ENCODE data around the gene KLK13. TPM values are rescaled to one million over a fixed set of nuclear protein-coding genes. Genes with fewer than 3 reads are reported as not detected.

The KLK13 gene
- total RNA-seq, 2 experiments from 2014 or later: not detected

GRCh38 chr19:51055866-51056265 lies 9.0 kb downstream of the KLK13 start:
- ChIA-PET POLR2A (no interaction called here), CTCF (no interaction called here)
- intact Hi-C loops (cut with DNase I, micrococcal nuclease): no loop called here
- Mint-ChIP-seq H3K27ac (no peak overlapping the region), H3K4me1 (no peaks in the 10 kb centered on the region), H3K9me3 (ENCODE audit: low read depth) (no peaks in the 10 kb centered on the region), H3K4me3 (no peak overlapping the region), H3K36me3 (ENCODE audit: low read depth) (no peaks in the 10 kb centered on the region), H3K27me3 (peaks cover 34% of the 10 kb centered on the region)
- no peak for ATAC-seq
- no peak for DNase-seq

GRCh38 chr19:51047031-51047335 lies 17.9 kb downstream of the KLK13 start:
- ChIA-PET CTCF (interaction anchor here (0.7 kb wide), 1 partner anchor 50 kb away, joined by 3 read pairs; no protein-coding TSS in a partner anchor), POLR2A (no interaction called here)
- intact Hi-C loops (cut with DNase I, micrococcal nuclease): no loop called here
- Mint-ChIP-seq H3K4me1 (no peaks in the 10 kb centered on the region), H3K36me3 (ENCODE audit: low read depth) (no peaks in the 10 kb centered on the region), H3K9me3 (ENCODE audit: low read depth) (no peaks in the 10 kb centered on the region), H3K27me3 (peaks cover 13% of the 10 kb centered on the region), H3K4me3 (no peak overlapping the region), H3K27ac (no peak overlapping the region)
- no peak for DNase-seq
- no peak for ATAC-seq

- Mint-ChIP-seq H3K36me3 (ENCODE audit: low read depth) (no peaks in the 10 kb centered on the region), H3K4me1 (no peaks in the 10 kb centered on the region), H3K9me3 (ENCODE audit: low read depth) (no peaks in the 10 kb centered on the region), H3K27me3 (peaks cover 10% of the 10 kb centered on the region), H3K27ac (no peak overlapping the region), H3K4me3 (no peak overlapping the region)
- intact Hi-C loops (cut with DNase I, micrococcal nuclease): no loop called here
- CTCF ChIA-PET: no interaction called here
- POLR2A ChIA-PET: no interaction called here
- ATAC-seq: no peak
- DNase-seq: no peak
Observed at GRCh38 chr19:51044327-51044726, 20.6 kb downstream of the KLK13 start.

- Mint-ChIP-seq H3K27ac (no peak overlapping the region), H3K36me3 (ENCODE audit: low read depth) (no peaks in the 10 kb centered on the region), H3K27me3 (peaks cover 10% of the 10 kb centered on the region), H3K9me3 (ENCODE audit: low read depth) (no peaks in the 10 kb centered on the region), H3K4me3 (no peak overlapping the region), H3K4me1 (no peaks in the 10 kb centered on the region)
- ATAC-seq: no peak
- POLR2A ChIA-PET: no interaction called here
- intact Hi-C loops (cut with DNase I, micrococcal nuclease): no loop called here
- CTCF ChIA-PET: no interaction called here
- no peak for DNase-seq
Observed at GRCh38 chr19:51043497-51043896, 21.4 kb downstream of the KLK13 start.

GRCh38 chr19:51040151-51040550 lies 24.7 kb downstream of the KLK13 start:
- intact Hi-C loops (cut with DNase I, micrococcal nuclease): no loop called here
- H3K36me3 Mint-ChIP-seq (ENCODE audit: low read depth): no peaks in the 10 kb centered on the region
- CTCF ChIA-PET: no interaction called here

GRCh38 chr19:51036519-51036918 lies 28.4 kb downstream of the KLK13 start:
- ATAC-seq (no peak), DNase-seq (no peak)
- H3K36me3 Mint-ChIP-seq (ENCODE audit: low read depth): no peaks in the 10 kb centered on the region
- H3K4me1 Mint-ChIP-seq: no peaks in the 10 kb centered on the region
- ChIA-PET CTCF (no interaction called here), POLR2A (no interaction called here)
- no peak overlapping the region for H3K27ac Mint-ChIP-seq
- peaks cover 3% of the 10 kb centered on the region for H3K27me3 Mint-ChIP-seq
- H3K9me3 Mint-ChIP-seq (ENCODE audit: low read depth): no peaks in the 10 kb centered on the region
- no peak overlapping the region for H3K4me3 Mint-ChIP-seq
- intact Hi-C loops (cut with DNase I, micrococcal nuclease): no loop called here

More at GRCh38 chr19:51040151-51040550, 24.7 kb downstream of the KLK13 start:
- no peaks in the 10 kb centered on the region for H3K4me1 Mint-ChIP-seq
- POLR2A ChIA-PET: no interaction called here
- H3K9me3 Mint-ChIP-seq (ENCODE audit: low read depth): no peaks in the 10 kb centered on the region
- H3K27me3 Mint-ChIP-seq: no peaks in the 10 kb centered on the region
- no peak overlapping the region for H3K27ac Mint-ChIP-seq
- DNase-seq (no peak), ATAC-seq (no peak)
- no peak overlapping the region for H3K4me3 Mint-ChIP-seq

GRCh38 chr19:51034704-51035103 lies 30.2 kb downstream of the KLK13 start, which contains the start of gene KLK12:
Gene KLK12 (minus strand): TSS chr19:51035002. CDS start chr19:51034621, 381 bp downstream.
- no peak within 1 kb of the TSS for H3K4me3 Mint-ChIP-seq
- H3K27me3 Mint-ChIP-seq: peaks cover 11% of the 10 kb centered on the region
- no peak within 1 kb of the TSS for H3K27ac Mint-ChIP-seq
- no peak for ATAC-seq
- ChIA-PET CTCF (no interaction called here), POLR2A (no interaction called here)
- no peak for DNase-seq
- H3K9me3 Mint-ChIP-seq (ENCODE audit: low read depth): no peaks in the 10 kb centered on the region
- intact Hi-C loops (cut with DNase I, micrococcal nuclease): no loop called here
- no peaks in the 10 kb centered on the region for H3K4me1 Mint-ChIP-seq
- H3K36me3 Mint-ChIP-seq (ENCODE audit: low read depth): no peaks in the 10 kb centered on the region

- Mint-ChIP-seq H3K36me3 (ENCODE audit: low read depth) (no peaks in the 10 kb centered on the region), H3K4me1 (no peaks in the 10 kb centered on the region), H3K9me3 (ENCODE audit: low read depth) (no peaks in the 10 kb centered on the region), H3K27ac (no peak overlapping the region), H3K4me3 (no peak overlapping the region), H3K27me3 (peaks cover 13% of the 10 kb centered on the region)
- ChIA-PET CTCF (no interaction called here), POLR2A (no interaction called here)
- DNase-seq (no peak), ATAC-seq (no peak)
- intact Hi-C loops (cut with DNase I, micrococcal nuclease): no loop called here
Observed at GRCh38 chr19:51031880-51032225, 33.0 kb downstream of the KLK13 start.

GRCh38 chr19:51031220-51031879 lies 33.5 kb downstream of the KLK13 start:
- peaks cover 16% of the 10 kb centered on the region for H3K27me3 Mint-ChIP-seq
- no peak overlapping the region for H3K27ac Mint-ChIP-seq
- intact Hi-C loops (cut with DNase I, micrococcal nuclease): no loop called here
- H3K36me3 Mint-ChIP-seq (ENCODE audit: low read depth): no peaks in the 10 kb centered on the region
- ATAC-seq (no peak), DNase-seq (no peak)
- ChIA-PET CTCF (no interaction called here), POLR2A (no interaction called here)
- H3K4me3 Mint-ChIP-seq: no peak overlapping the region
- no peaks in the 10 kb centered on the region for H3K9me3 Mint-ChIP-seq (ENCODE audit: low read depth)
- no peaks in the 10 kb centered on the region for H3K4me1 Mint-ChIP-seq

- ATAC-seq (no peak), DNase-seq (no peak)
- H3K27ac Mint-ChIP-seq: no peak overlapping the region
- no peaks in the 10 kb centered on the region for H3K4me1 Mint-ChIP-seq
- H3K9me3 Mint-ChIP-seq (ENCODE audit: low read depth): no peaks in the 10 kb centered on the region
- no peaks in the 10 kb centered on the region for H3K36me3 Mint-ChIP-seq (ENCODE audit: low read depth)
- ChIA-PET POLR2A (no interaction called here), CTCF (no interaction called here)
- intact Hi-C loops (cut with DNase I, micrococcal nuclease): no loop called here
- H3K4me3 Mint-ChIP-seq: no peak overlapping the region
- peaks cover 16% of the 10 kb centered on the region for H3K27me3 Mint-ChIP-seq
Observed at GRCh38 chr19:51030631-51031030, 34.3 kb downstream of the KLK13 start.

GRCh38 chr19:51029718-51030117 lies 35.2 kb downstream of the KLK13 start:
- no peaks in the 10 kb centered on the region for H3K36me3 Mint-ChIP-seq (ENCODE audit: low read depth)
- ChIA-PET POLR2A (no interaction called here), CTCF (no interaction called here)
- no peaks in the 10 kb centered on the region for H3K9me3 Mint-ChIP-seq (ENCODE audit: low read depth)
- H3K27ac Mint-ChIP-seq: no peak overlapping the region
- ATAC-seq: peak; percentile 36
- H3K4me1 Mint-ChIP-seq: no peaks in the 10 kb centered on the region
- DNase-seq: no peak
- no peak overlapping the region for H3K4me3 Mint-ChIP-seq
- peaks cover 22% of the 10 kb centered on the region for H3K27me3 Mint-ChIP-seq
- intact Hi-C loops (cut with DNase I, micrococcal nuclease): no loop called here

GRCh38 chr19:51027873-51028272 lies 37.0 kb downstream of the KLK13 start:
- Mint-ChIP-seq H3K4me1 (no peaks in the 10 kb centered on the region), H3K9me3 (ENCODE audit: low read depth) (no peaks in the 10 kb centered on the region), H3K4me3 (no peak overlapping the region), H3K36me3 (ENCODE audit: low read depth) (no peaks in the 10 kb centered on the region), H3K27ac (no peak overlapping the region), H3K27me3 (peaks cover 25% of the 10 kb centered on the region)
- intact Hi-C loops (cut with DNase I, micrococcal nuclease): no loop called here
- ATAC-seq (no peak), DNase-seq (no peak)
- CTCF ChIA-PET: interaction anchor here (0.6 to 1.5 kb wide), 2 partner anchors 10 to 40 kb away, joined by 3 read pairs; no protein-coding TSS in a partner anchor
- POLR2A ChIA-PET: no interaction called here
